Stimulated activated naive CD8-positive, alpha-beta T cell treated with anti-CD3 and anti-CD28 coated beads, Interleukin-15, Interleukin-2, amounts not matched to agents 100 ng/mL and 50 ng/mL, for 24 hours (primary cell): ENCODE measurements around the gene UBTD1.

Experiments used
- H3K27ac Mint-ChIP-seq: one replicate; pipeline ENCODE4 v1.8.0; 2021; ENCODE audit warnings: mild to moderate bottlenecking, mixed read lengths
- H3K27me3 Mint-ChIP-seq: one replicate; pipeline ENCODE4 v1.8.0; 2021; ENCODE audit warnings: mixed read lengths
- H3K36me3 Mint-ChIP-seq: one replicate; pipeline ENCODE4 v1.8.0; 2021; ENCODE audit warnings: low read depth, mixed read lengths
- H3K4me1 Mint-ChIP-seq: one replicate; pipeline ENCODE4 v1.8.0; 2021; ENCODE audit warnings: low read depth, mixed read lengths
- H3K4me3 Mint-ChIP-seq: one replicate; pipeline ENCODE4 v1.8.0; 2021; ENCODE audit warnings: mild to moderate bottlenecking, mixed read lengths
- H3K9me3 Mint-ChIP-seq: one replicate; pipeline ENCODE4 v1.8.0; 2021; ENCODE audit warnings: mixed read lengths

Gene UBTD1

GRCh38 chr10:97498841-97499560 is at the start of gene UBTD1:
TSS of gene UBTD1 (plus strand) at chr10:97498924. CDS start at chr10:97499204, 280 bp downstream.
- H3K27ac Mint-ChIP-seq = peak within 1 kb of the TSS; percentile 90
- no peaks in the 10 kb centered on the region for H3K9me3 Mint-ChIP-seq
- H3K4me3 Mint-ChIP-seq = peak within 1 kb of the TSS; percentile 90
- peaks cover 14% of the 10 kb centered on the region for H3K36me3 Mint-ChIP-seq
- peaks cover 23% of the 10 kb centered on the region for H3K27me3 Mint-ChIP-seq
- peaks cover 47% of the 10 kb centered on the region for H3K4me1 Mint-ChIP-seq

DNA sequence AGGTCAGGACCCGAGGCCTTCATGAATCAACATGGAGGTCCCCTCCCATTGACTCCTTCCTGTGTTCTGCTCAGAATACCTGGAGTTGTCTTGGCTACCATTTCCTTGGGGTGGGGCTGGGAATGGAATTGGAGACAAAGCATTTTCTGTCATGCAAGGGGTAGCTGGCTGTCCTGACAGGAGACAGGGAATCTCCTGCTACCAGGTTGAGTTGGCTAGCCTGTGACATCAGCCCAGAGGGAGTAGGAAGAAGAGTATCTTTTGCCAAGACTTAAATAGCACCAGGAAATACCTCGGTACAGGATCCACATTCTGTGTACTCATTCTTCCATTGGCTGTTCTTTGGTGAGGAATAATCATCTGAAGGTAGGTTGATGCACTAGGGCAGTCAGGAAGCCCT is 47.9 kb upstream of the UBTD1 start:
- H3K27me3 Mint-ChIP-seq = no peaks in the 10 kb centered on the region
- H3K9me3 Mint-ChIP-seq = no peaks in the 10 kb centered on the region
- no peak overlapping the region for H3K27ac Mint-ChIP-seq
- H3K4me3 Mint-ChIP-seq = no peak overlapping the region
- H3K36me3 Mint-ChIP-seq = peaks cover 40% of the 10 kb centered on the region
- H3K4me1 Mint-ChIP-seq = peaks cover 60% of the 10 kb centered on the region

GRCh38 chr10:97451605-97452004 is 47.1 kb upstream of the UBTD1 start:
- no peaks in the 10 kb centered on the region for H3K27me3 Mint-ChIP-seq
- H3K4me1 Mint-ChIP-seq = peaks cover 56% of the 10 kb centered on the region
- no peak overlapping the region for H3K27ac Mint-ChIP-seq
- no peaks in the 10 kb centered on the region for H3K9me3 Mint-ChIP-seq
- peaks cover 43% of the 10 kb centered on the region for H3K36me3 Mint-ChIP-seq
- no peak overlapping the region for H3K4me3 Mint-ChIP-seq

DNA sequence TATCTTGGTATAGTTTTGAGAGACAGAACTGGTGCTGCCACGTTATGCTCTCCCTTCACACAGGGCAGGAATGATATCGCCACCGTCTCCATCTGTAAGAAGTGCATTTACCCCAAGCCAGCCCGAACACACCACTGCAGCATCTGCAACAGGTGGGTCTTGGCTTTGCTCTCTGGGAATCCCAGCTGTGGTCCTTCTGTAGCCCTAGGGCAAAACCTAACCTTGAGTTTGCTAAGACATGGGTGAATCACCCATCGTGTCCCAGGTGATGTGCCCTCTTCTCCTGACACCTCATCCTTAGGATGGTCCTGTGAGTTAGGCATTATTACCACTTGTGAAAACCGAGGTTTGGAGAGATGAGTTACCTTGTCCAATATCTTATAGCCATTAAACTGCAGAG is 46.4 kb upstream of the UBTD1 start:
- peaks cover 50% of the 10 kb centered on the region for H3K36me3 Mint-ChIP-seq

DNA sequence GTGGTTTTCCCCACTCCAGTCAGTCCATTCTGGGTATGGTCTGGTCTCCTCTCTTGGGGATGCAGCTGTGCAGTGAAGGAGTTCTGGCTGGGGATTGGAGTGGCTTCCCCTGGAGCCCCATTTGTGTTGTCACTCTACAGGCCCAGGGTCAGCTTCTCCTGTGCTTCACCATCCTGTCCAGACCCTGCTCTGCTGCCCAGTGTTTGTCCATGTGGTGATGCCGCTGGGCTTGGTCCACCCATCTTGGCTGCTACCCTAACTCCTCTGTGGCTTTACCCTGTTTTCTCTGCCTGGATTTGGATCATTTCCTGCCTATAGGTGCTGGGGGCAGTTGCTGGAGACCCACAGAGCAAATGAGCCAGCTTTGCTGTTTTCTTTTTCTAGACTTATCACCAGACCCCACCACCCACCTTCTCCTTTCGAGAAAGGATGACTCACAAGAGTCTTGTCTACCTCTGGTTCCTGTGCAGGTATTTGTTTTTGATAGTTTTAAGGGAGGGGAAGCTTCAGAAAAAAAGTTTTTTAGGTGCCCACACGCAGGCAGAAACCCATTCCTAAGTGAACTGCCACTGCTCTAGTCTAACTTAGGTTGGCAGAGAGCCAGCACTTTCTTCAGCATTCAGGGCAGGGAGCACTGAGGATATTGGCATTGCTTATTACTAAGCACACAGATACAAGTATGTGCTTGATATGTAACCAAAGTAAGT is 44.2 kb upstream of the UBTD1 start:
- peak overlapping the region; percentile 73 for H3K27ac Mint-ChIP-seq
- no peak overlapping the region for H3K4me3 Mint-ChIP-seq
- H3K27me3 Mint-ChIP-seq = no peaks in the 10 kb centered on the region
- H3K9me3 Mint-ChIP-seq = no peaks in the 10 kb centered on the region
- H3K4me1 Mint-ChIP-seq = peaks cover 35% of the 10 kb centered on the region
- peaks cover 67% of the 10 kb centered on the region for H3K36me3 Mint-ChIP-seq

More for the DNA sequence above, 46.4 kb upstream of the UBTD1 start:
- H3K27me3 Mint-ChIP-seq = no peaks in the 10 kb centered on the region
- H3K4me1 Mint-ChIP-seq = peaks cover 48% of the 10 kb centered on the region
- H3K4me3 Mint-ChIP-seq = no peak overlapping the region
- H3K9me3 Mint-ChIP-seq = no peaks in the 10 kb centered on the region
- H3K27ac Mint-ChIP-seq = no peak overlapping the region

- Mint-ChIP-seq H3K4me1 (peaks cover 27% of the 10 kb centered on the region), H3K4me3 (no peak overlapping the region), H3K27ac (no peak overlapping the region), H3K36me3 (peaks cover 73% of the 10 kb centered on the region), H3K9me3 (no peaks in the 10 kb centered on the region), H3K27me3 (no peaks in the 10 kb centered on the region)
These were observed 42.6 kb upstream of the UBTD1 start for GRCh38 chr10:97456034-97456685.

- no peaks in the 10 kb centered on the region for H3K27me3 Mint-ChIP-seq
- peaks cover 27% of the 10 kb centered on the region for H3K4me1 Mint-ChIP-seq
- no peak overlapping the region for H3K4me3 Mint-ChIP-seq
- peak overlapping the region; percentile 53 for H3K27ac Mint-ChIP-seq
- peaks cover 77% of the 10 kb centered on the region for H3K36me3 Mint-ChIP-seq
- no peaks in the 10 kb centered on the region for H3K9me3 Mint-ChIP-seq
These were observed 42.0 kb upstream of the UBTD1 start for GRCh38 chr10:97456686-97457065.

- H3K27me3 Mint-ChIP-seq = no peaks in the 10 kb centered on the region
- peak overlapping the region; percentile 23 for H3K27ac Mint-ChIP-seq
- H3K9me3 Mint-ChIP-seq = no peaks in the 10 kb centered on the region
- peaks cover 14% of the 10 kb centered on the region for H3K4me1 Mint-ChIP-seq
- H3K4me3 Mint-ChIP-seq = no peak overlapping the region
- H3K36me3 Mint-ChIP-seq = peaks cover 76% of the 10 kb centered on the region
These were observed 39.6 kb upstream of the UBTD1 start for GRCh38 chr10:97459111-97459510.

DNA sequence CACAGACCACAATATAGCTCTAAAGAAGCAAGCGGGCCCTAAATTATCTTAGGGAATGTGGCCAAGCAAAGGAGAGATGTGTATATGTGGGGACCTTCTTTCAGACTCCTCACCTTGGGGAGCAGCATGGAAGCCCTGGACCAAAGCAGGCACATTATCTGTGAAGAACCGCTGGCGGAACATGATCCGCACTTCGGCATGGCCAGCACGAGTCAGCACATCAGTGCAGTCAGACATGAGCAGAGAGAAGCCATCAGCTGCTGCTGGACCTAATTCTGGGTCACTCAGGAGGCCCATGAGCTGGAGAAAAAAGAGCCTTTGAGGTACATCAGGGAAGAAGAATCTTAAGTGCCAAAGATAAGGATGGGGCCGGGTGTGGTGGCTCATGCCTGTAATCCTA is 38.8 kb upstream of the UBTD1 start:
- Mint-ChIP-seq H3K36me3 (peaks cover 74% of the 10 kb centered on the region), H3K27ac (no peak overlapping the region), H3K27me3 (no peaks in the 10 kb centered on the region), H3K9me3 (no peaks in the 10 kb centered on the region), H3K4me3 (no peak overlapping the region), H3K4me1 (peaks cover 6% of the 10 kb centered on the region)

GRCh38 chr10:97462309-97462708 is 36.4 kb upstream of the UBTD1 start:
- H3K36me3 Mint-ChIP-seq = peaks cover 69% of the 10 kb centered on the region
- no peak overlapping the region for H3K27ac Mint-ChIP-seq
- H3K4me3 Mint-ChIP-seq = no peak overlapping the region
- no peaks in the 10 kb centered on the region for H3K9me3 Mint-ChIP-seq
- H3K27me3 Mint-ChIP-seq = no peaks in the 10 kb centered on the region
- H3K4me1 Mint-ChIP-seq = no peaks in the 10 kb centered on the region

GRCh38 chr10:97463363-97464132 is 35.2 kb upstream of the UBTD1 start:
- H3K4me1 Mint-ChIP-seq = no peaks in the 10 kb centered on the region
- H3K9me3 Mint-ChIP-seq = no peaks in the 10 kb centered on the region
- no peak overlapping the region for H3K4me3 Mint-ChIP-seq
- H3K36me3 Mint-ChIP-seq = peaks cover 61% of the 10 kb centered on the region
- H3K27ac Mint-ChIP-seq = no peak overlapping the region
- no peaks in the 10 kb centered on the region for H3K27me3 Mint-ChIP-seq

DNA sequence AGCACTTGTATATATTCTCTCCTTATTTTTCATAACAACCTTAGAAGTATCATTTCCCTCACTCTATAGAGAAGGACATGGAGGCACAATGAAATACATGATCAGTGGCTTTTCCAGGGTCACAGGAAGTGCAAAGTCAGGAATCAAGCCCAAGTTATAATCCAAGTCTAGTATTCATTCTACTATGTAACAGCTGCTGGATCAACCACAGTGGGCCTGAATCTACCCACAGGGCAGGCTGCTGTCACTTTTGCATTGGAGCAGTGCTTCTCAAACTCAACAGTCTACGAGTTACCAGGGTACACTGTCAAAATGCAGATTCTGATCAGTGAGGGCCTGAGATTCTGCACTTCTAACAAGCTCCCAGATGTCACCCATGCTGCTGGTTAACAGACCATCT is 34.5 kb upstream of the UBTD1 start:
- H3K36me3 Mint-ChIP-seq = peaks cover 59% of the 10 kb centered on the region
- H3K4me3 Mint-ChIP-seq = no peak overlapping the region
- H3K27ac Mint-ChIP-seq = peak overlapping the region; percentile 43
- H3K27me3 Mint-ChIP-seq = no peaks in the 10 kb centered on the region
- H3K9me3 Mint-ChIP-seq = no peaks in the 10 kb centered on the region
- H3K4me1 Mint-ChIP-seq = no peaks in the 10 kb centered on the region

DNA sequence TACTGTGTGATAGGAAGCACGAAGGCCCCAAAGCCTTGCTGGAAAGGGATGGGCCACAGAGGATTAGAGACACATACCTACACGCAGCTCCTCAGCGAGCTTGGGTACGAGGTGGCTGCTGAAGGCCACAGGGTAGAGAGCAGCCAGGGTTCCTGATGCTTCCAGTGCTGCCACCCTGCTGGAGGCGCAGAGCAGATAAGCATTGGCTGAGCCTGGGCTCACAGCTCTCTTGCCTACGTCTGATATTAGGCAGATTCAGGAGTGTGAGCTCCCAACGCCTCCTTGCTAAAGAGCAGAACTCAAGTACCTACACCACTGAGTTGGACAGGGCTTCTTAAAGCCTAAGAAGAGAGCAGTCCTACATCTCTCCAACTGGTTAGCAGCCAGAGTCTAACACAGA is 32.7 kb upstream of the UBTD1 start:
- Mint-ChIP-seq H3K36me3 (peaks cover 54% of the 10 kb centered on the region), H3K27me3 (no peaks in the 10 kb centered on the region), H3K9me3 (no peaks in the 10 kb centered on the region), H3K4me3 (no peak overlapping the region), H3K4me1 (no peaks in the 10 kb centered on the region), H3K27ac (no peak overlapping the region)

GRCh38 chr10:97466755-97467154 is 32.0 kb upstream of the UBTD1 start:
- Mint-ChIP-seq H3K36me3 (peaks cover 49% of the 10 kb centered on the region), H3K27ac (no peak overlapping the region), H3K9me3 (no peaks in the 10 kb centered on the region), H3K4me1 (no peaks in the 10 kb centered on the region), H3K4me3 (no peak overlapping the region), H3K27me3 (no peaks in the 10 kb centered on the region)

DNA sequence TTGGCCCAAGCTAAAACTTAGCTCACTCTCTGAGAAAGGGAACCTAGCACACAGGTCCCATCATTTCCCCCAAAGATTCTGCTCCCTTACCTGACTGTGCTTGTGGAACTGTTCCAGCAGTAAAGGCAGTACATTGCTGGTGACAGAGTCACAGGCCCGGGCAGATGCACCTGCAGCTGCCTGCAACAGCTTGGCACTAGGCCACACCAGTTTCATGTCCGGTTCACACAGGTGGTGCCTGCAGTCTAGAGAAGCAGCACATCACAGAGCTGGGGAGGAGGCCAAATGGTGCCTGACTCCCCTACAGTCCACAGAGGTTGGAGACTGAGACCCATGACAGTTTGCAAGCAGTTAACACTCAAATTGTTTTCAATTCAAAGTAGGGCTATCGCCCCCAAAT is 30.6 kb upstream of the UBTD1 start:
- H3K36me3 Mint-ChIP-seq = peaks cover 46% of the 10 kb centered on the region
- no peaks in the 10 kb centered on the region for H3K9me3 Mint-ChIP-seq
- no peak overlapping the region for H3K4me3 Mint-ChIP-seq
- H3K4me1 Mint-ChIP-seq = no peaks in the 10 kb centered on the region
- H3K27me3 Mint-ChIP-seq = no peaks in the 10 kb centered on the region
- no peak overlapping the region for H3K27ac Mint-ChIP-seq
